AG04449 (cell line): ENCODE data around the gene LYPD6B.

Source experiments
- CTCF ChIA-PET: fragments of 350-600 bp; formaldehyde crosslinking; extraction: SDS; loops from one replicate; lab custom pipeline; 2021; ENCODE audit warnings: antibody characterized with exemption; lab: Yijun Ruan, JAX
- POLR2A ChIA-PET: fragments of 400-600, 350-600 bp; formaldehyde crosslinking; extraction: SDS; loops from one replicate; lab custom pipeline; 2020; ENCODE audit warnings: antibody characterized with exemption, inconsistent platforms; lab: Yijun Ruan, JAX
- DNase-seq: peaks from one replicate; pipeline ENCODE4 v3.0.0-alpha.2; 2010; ENCODE audit warnings: low read depth, low spot score
- H3K4me3 ChIP-seq: 2 replicates; pipeline ENCODE4 v1.5.1; 2011; ENCODE audit warnings: low read depth, mild to moderate bottlenecking, control low read depth, low read length
- TF ChIP-seq, protein P1 (sequence below): IDR thresholded peaks from one replicate; pipeline ENCODE4 v1.5.1; 2011; ENCODE audit warnings: mild to moderate bottlenecking, moderate library complexity, low read length, control low read depth, inconsistent platforms; ENCODE audit not compliant: insufficient read depth; ENCODE audit errors: missing control alignments

Gene LYPD6B

GRCh38 chr2:149055751-149056150, 17.3 kb downstream of the LYPD6B start:
- TF ChIP-seq, protein P1, sequence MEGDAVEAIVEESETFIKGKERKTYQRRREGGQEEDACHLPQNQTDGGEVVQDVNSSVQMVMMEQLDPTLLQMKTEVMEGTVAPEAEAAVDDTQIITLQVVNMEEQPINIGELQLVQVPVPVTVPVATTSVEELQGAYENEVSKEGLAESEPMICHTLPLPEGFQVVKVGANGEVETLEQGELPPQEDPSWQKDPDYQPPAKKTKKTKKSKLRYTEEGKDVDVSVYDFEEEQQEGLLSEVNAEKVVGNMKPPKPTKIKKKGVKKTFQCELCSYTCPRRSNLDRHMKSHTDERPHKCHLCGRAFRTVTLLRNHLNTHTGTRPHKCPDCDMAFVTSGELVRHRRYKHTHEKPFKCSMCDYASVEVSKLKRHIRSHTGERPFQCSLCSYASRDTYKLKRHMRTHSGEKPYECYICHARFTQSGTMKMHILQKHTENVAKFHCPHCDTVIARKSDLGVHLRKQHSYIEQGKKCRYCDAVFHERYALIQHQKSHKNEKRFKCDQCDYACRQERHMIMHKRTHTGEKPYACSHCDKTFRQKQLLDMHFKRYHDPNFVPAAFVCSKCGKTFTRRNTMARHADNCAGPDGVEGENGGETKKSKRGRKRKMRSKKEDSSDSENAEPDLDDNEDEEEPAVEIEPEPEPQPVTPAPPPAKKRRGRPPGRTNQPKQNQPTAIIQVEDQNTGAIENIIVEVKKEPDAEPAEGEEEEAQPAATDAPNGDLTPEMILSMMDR, result no peak
- POLR2A ChIA-PET, result no interaction called here
- no peak for DNase-seq
- H3K4me3 ChIP-seq, result no peak overlapping the region
- CTCF ChIA-PET, result no interaction called here

GRCh38 chr2:149056541-149057255, 18.2 kb downstream of the LYPD6B start:
- ChIA-PET POLR2A (no interaction called here), CTCF (no interaction called here)
- no peak overlapping the region for H3K4me3 ChIP-seq
- no peak for DNase-seq
- TF ChIP-seq, protein P1, result no peak

DNA sequence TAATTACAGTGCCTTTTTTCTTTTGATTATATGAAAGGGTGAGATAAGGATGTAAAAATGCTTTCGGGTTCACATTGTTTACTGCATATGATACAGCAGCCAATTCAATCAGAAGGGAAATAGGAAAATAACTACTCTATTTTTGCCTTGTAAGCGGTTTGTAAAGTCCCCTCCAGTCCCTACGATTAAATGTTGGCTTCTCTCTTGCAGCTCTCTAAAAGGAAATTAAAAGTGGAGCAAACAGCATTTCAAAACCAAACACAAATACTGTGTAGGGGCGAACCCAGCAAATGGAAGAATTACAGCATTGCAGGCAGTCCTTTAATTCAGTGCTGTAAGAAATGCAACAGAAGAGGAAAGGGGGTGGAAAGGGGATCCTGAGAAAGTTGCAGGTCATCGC, 18.9 kb downstream of the LYPD6B start:
- DNase-seq, result no peak
- POLR2A ChIA-PET, result no interaction called here
- CTCF ChIA-PET, result interaction anchor here (1.0 kb wide), 1 partner anchor 504 kb away, joined by 3 read pairs; no protein-coding TSS in a partner anchor
- H3K4me3 ChIP-seq, result no peak overlapping the region
- TF ChIP-seq, protein P1, result no peak

GRCh38 chr2:149058936-149059335, 20.4 kb downstream of the LYPD6B start:
- CTCF ChIA-PET, result interaction anchor here (1.1 kb wide), 1 partner anchor 18 kb away, joined by 3 read pairs; no protein-coding TSS in a partner anchor
- no peak overlapping the region for H3K4me3 ChIP-seq
- POLR2A ChIA-PET, result no interaction called here
- DNase-seq, result no peak
- TF ChIP-seq, protein P1, result no peak

- CTCF ChIA-PET, result interaction anchor here (1.0 to 1.4 kb wide), 2 partner anchors 9 to 429 kb away, joined by 3 read pairs; no protein-coding TSS in a partner anchor
- POLR2A ChIA-PET, result no interaction called here
- TF ChIP-seq, protein P1, result no peak
- DNase-seq, result no peak
- H3K4me3 ChIP-seq, result no peak overlapping the region
These were observed 21.3 kb downstream of the LYPD6B start for GRCh38 chr2:149059822-149060221.

GRCh38 chr2:149061133-149061745, 22.7 kb downstream of the LYPD6B start:
- no peak for DNase-seq
- POLR2A ChIA-PET, result interaction anchor here (0.7 kb wide), 1 partner anchor 37 kb away, joined by 3 read pairs; no protein-coding TSS in a partner anchor
- TF ChIP-seq, protein P1, result no peak
- H3K4me3 ChIP-seq, result no peak overlapping the region
- CTCF ChIA-PET, result interaction anchor here (0.9 to 1.4 kb wide), 3 partner anchors 28 to 428 kb away, joined by 3 to 4 read pairs (median 3); no protein-coding TSS in a partner anchor
